Tibial nerve (tissue), 4 donors: ENCODE measurements around the gene DNAJC4.

ENCODE experiments used
- EP300 ChIP-seq, 2 donors: sonication (generic); formaldehyde crosslinking; IDR thresholded peaks; one replicate each; pipeline ENCODE4 v1.6.1; 2017; ENCODE audit warnings: antibody characterized with exemption in 2 of 2, mild to moderate bottlenecking in 1 of 2
- POLR2A ChIP-seq, 2 donors: fragments of 450-650 bp; IDR thresholded peaks; one replicate each; pipeline ENCODE4 v1.6.1; 2017; ENCODE audit warnings: antibody characterized with exemption in 2 of 2, mild to moderate bottlenecking in 2 of 2, moderate library complexity in 2 of 2
- TF ChIP-seq, protein P1 (sequence below), 5 experiments: fragments of 200-600 bp in 3 of 5; fragments of 450-650 bp in 2 of 5; sonication (generic) in 3 of 5; IDR thresholded peaks; one replicate each; pipeline ENCODE4 v1.5.1; 2016 to 2019; ENCODE audit warnings: antibody characterized with exemption in 5 of 5, mild to moderate bottlenecking in 3 of 5, moderate library complexity in 2 of 5

GRCh38 chr11:64283092-64283491, 52.7 kb downstream of the DNAJC4 start:
- TF ChIP-seq POLR2A (IDR thresholded peaks at IDR 0.05) (no peak), EP300 (IDR thresholded peaks at IDR 0.05) (no peak)
- TF ChIP-seq, protein P1, sequence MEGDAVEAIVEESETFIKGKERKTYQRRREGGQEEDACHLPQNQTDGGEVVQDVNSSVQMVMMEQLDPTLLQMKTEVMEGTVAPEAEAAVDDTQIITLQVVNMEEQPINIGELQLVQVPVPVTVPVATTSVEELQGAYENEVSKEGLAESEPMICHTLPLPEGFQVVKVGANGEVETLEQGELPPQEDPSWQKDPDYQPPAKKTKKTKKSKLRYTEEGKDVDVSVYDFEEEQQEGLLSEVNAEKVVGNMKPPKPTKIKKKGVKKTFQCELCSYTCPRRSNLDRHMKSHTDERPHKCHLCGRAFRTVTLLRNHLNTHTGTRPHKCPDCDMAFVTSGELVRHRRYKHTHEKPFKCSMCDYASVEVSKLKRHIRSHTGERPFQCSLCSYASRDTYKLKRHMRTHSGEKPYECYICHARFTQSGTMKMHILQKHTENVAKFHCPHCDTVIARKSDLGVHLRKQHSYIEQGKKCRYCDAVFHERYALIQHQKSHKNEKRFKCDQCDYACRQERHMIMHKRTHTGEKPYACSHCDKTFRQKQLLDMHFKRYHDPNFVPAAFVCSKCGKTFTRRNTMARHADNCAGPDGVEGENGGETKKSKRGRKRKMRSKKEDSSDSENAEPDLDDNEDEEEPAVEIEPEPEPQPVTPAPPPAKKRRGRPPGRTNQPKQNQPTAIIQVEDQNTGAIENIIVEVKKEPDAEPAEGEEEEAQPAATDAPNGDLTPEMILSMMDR (IDR thresholded peaks at IDR 0.05): no peak
